HEK293 (cell line): ENCODE measurements around the gene CAMK2N1.

ENCODE experiments used
- EGR2 ChIP-seq: fragments of 450-650 bp; formaldehyde crosslinking; IDR thresholded peaks from 2 replicates; pipeline ENCODE4 v1.5.1; 2016; ENCODE audit warnings: low read depth, missing biosample characterization, missing genetic modification characterization
- GLIS1 ChIP-seq: fragments of 450-650 bp; formaldehyde crosslinking; IDR thresholded peaks from 2 replicates; pipeline ENCODE4 v1.5.1; 2016; ENCODE audit warnings: missing biosample characterization, missing genetic modification characterization
- GLIS2 ChIP-seq: fragments of 450-650 bp; formaldehyde crosslinking; IDR thresholded peaks from 2 replicates; pipeline ENCODE4 v1.5.1; 2016; ENCODE audit warnings: missing biosample characterization, missing genetic modification characterization
- KLF8 ChIP-seq: fragments of 450-650 bp; formaldehyde crosslinking; IDR thresholded peaks from 2 replicates; pipeline ENCODE4 v1.5.1; 2016; ENCODE audit warnings: missing biosample characterization, missing genetic modification characterization
- MEIS1 ChIP-seq: sonication (generic); formaldehyde crosslinking; IDR thresholded peaks from 2 replicates; pipeline ENCODE4 v1.8.1; 2022; ENCODE audit warnings: missing genetic modification reagents, mild to moderate bottlenecking, borderline replicate concordance
- MZF1 ChIP-seq: fragments of 450-650 bp; formaldehyde crosslinking; IDR thresholded peaks from 2 replicates; pipeline ENCODE4 v1.5.1; 2017; ENCODE audit warnings: missing biosample characterization, missing genetic modification characterization, borderline replicate concordance
- SCRT1 ChIP-seq: fragments of 450-650 bp; formaldehyde crosslinking; IDR thresholded peaks from 2 replicates; pipeline ENCODE4 v1.5.1; 2016; ENCODE audit warnings: missing biosample characterization, missing genetic modification characterization, borderline replicate concordance
- ZBTB17 ChIP-seq: fragments of 450-650 bp; formaldehyde crosslinking; IDR thresholded peaks from 2 replicates; pipeline ENCODE4 v1.5.1; 2016; ENCODE audit warnings: missing biosample characterization, missing genetic modification characterization
- ZNF169 ChIP-seq: fragments of 450-650 bp; formaldehyde crosslinking; IDR thresholded peaks from 2 replicates; pipeline ENCODE4 v1.5.1; 2016; ENCODE audit warnings: missing biosample characterization, missing genetic modification characterization
- ZNF2 ChIP-seq: fragments of 450-650 bp; formaldehyde crosslinking; IDR thresholded peaks from 2 replicates; pipeline ENCODE4 v1.5.1; 2016; ENCODE audit warnings: missing biosample characterization, missing genetic modification characterization
- ZNF211 ChIP-seq: fragments of 450-650 bp; formaldehyde crosslinking; IDR thresholded peaks from 2 replicates; pipeline ENCODE4 v1.5.1; 2016; ENCODE audit warnings: low read depth, missing biosample characterization, missing genetic modification characterization
- ZNF274 ChIP-seq, 2 experiments: fragments of 200-500 bp in 1 of 2; fragments of 450-650 bp in 1 of 2; sonication (Bioruptor generic) in 1 of 2; formaldehyde crosslinking in 1 of 2; IDR thresholded peaks; 2 replicates each; pipeline versions ENCODE4 v1.5.1 to v1.6.1; 2014 to 2016; ENCODE audit warnings: borderline replicate concordance in 1 of 2, inconsistent platforms in 1 of 2, low read length in 1 of 2, missing biosample characterization in 1 of 2, missing genetic modification characterization in 1 of 2
- ZNF335 ChIP-seq: fragments of 450-650 bp; formaldehyde crosslinking; conservative IDR thresholded peaks from 2 replicates; pipeline ENCODE4 v1.5.1; 2016; ENCODE audit warnings: missing biosample characterization, missing genetic modification characterization
- ZNF366 ChIP-seq: fragments of 450-650 bp; formaldehyde crosslinking; conservative IDR thresholded peaks from 2 replicates; pipeline ENCODE4 v1.5.1; 2016; ENCODE audit warnings: missing biosample characterization, missing genetic modification characterization
- ZNF394 ChIP-seq: fragments of 450-650 bp; formaldehyde crosslinking; IDR thresholded peaks from 2 replicates; pipeline ENCODE4 v1.5.1; 2016; ENCODE audit warnings: missing biosample characterization, missing genetic modification characterization, mild to moderate bottlenecking, moderate library complexity, borderline replicate concordance
- ZNF404 ChIP-seq: fragments of 450-650 bp; formaldehyde crosslinking; IDR thresholded peaks from 2 replicates; pipeline ENCODE4 v1.5.1; 2017; ENCODE audit warnings: missing biosample characterization, missing genetic modification characterization
- ZNF654 ChIP-seq: fragments of 450-650 bp; formaldehyde crosslinking; IDR thresholded peaks from 2 replicates; pipeline ENCODE4 v1.5.1; 2016; ENCODE audit warnings: low read depth, missing biosample characterization, missing genetic modification characterization
- ZNF660 ChIP-seq: fragments of 450-650 bp; IDR thresholded peaks from 2 replicates; pipeline ENCODE4 v1.5.1; 2018; ENCODE audit warnings: missing biosample characterization, mild to moderate bottlenecking, missing genetic modification characterization
- ZNF677 ChIP-seq: fragments of 450-650 bp; IDR thresholded peaks from 2 replicates; pipeline ENCODE4 v1.5.0; 2018; ENCODE audit warnings: missing biosample characterization, mild to moderate bottlenecking, missing genetic modification characterization, moderate library complexity
- ZNF707 ChIP-seq: fragments of 450-650 bp; formaldehyde crosslinking; IDR thresholded peaks from 2 replicates; pipeline ENCODE4 v1.5.1; 2016; ENCODE audit warnings: missing biosample characterization, missing genetic modification characterization
- ZNF747 ChIP-seq: fragments of 450-650 bp; formaldehyde crosslinking; IDR thresholded peaks from 2 replicates; pipeline ENCODE4 v1.5.1; 2016; ENCODE audit warnings: missing biosample characterization, missing genetic modification characterization
- ZSCAN16 ChIP-seq: fragments of 450-650 bp; formaldehyde crosslinking; IDR thresholded peaks from 2 replicates; pipeline ENCODE4 v1.5.1; 2016; ENCODE audit warnings: missing biosample characterization, missing genetic modification characterization
- TF ChIP-seq, protein P1 (sequence below): fragments of 450-650 bp; formaldehyde crosslinking; IDR thresholded peaks from 2 replicates; pipeline ENCODE4 v1.5.1; 2016; ENCODE audit warnings: missing biosample characterization, missing genetic modification characterization
- TF ChIP-seq, protein P2 (sequence below): fragments of 450-650 bp; formaldehyde crosslinking; IDR thresholded peaks from 2 replicates; pipeline ENCODE4 v1.5.1; 2016; ENCODE audit warnings: missing biosample characterization, missing genetic modification characterization
- TF ChIP-seq, protein P3 (sequence below): fragments of 450-650 bp; formaldehyde crosslinking; IDR thresholded peaks from 2 replicates; pipeline ENCODE4 v1.5.1; 2016; ENCODE audit warnings: missing biosample characterization, missing genetic modification characterization
- TF ChIP-seq, protein P4 (sequence below): fragments of 450-650 bp; formaldehyde crosslinking; IDR thresholded peaks from 2 replicates; pipeline ENCODE4 v1.5.1; 2016; ENCODE audit warnings: missing biosample characterization, missing genetic modification characterization
- TF ChIP-seq, protein P5 (sequence below): fragments of 450-650 bp; formaldehyde crosslinking; IDR thresholded peaks from 2 replicates; pipeline ENCODE4 v1.5.1; 2017; ENCODE audit warnings: missing biosample characterization, missing genetic modification characterization
- TF ChIP-seq, protein P6 (sequence below): fragments of 450-650 bp; formaldehyde crosslinking; IDR thresholded peaks from 2 replicates; pipeline ENCODE4 v1.5.1; 2016; ENCODE audit warnings: missing biosample characterization, missing genetic modification characterization, borderline replicate concordance

Gene CAMK2N1

DNA sequence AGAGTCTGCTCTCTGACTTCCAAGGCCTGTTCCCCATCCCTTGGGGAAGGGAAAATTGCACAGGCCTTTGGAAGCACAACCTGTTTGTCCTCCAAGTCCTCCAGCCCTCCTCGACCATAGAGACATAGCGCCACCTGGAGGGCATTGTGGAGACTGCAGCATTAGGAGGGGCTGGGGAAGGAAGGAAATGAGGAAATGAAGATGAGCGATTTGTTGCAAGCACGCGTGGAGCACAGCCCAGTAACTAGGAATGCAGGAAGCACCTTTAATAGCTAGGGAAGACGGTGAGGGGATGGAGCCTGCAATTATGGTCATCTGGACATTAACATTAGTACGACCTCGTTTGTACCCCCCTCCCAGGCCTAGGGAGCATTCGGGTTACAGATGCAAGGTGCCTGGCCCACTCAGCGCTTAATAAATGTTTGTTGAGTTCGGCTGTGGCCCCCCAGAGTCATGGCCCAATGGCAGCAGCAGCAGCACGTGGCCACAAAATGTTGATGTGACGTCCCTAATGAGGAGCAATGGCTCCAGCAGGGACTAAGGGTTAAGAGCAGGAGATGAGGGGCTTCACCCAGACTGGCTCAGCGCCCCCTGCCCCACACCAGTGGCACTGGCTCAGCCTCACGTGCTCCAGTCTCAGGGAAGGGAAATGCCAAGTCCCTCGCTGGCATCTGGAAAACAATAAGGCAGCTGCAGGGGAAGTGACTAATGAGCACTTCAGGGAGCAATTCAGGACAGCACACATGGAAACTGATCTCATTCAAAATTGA lies 8.0 kb upstream of the CAMK2N1 start (continued):
- TF ChIP-seq, protein P1, sequence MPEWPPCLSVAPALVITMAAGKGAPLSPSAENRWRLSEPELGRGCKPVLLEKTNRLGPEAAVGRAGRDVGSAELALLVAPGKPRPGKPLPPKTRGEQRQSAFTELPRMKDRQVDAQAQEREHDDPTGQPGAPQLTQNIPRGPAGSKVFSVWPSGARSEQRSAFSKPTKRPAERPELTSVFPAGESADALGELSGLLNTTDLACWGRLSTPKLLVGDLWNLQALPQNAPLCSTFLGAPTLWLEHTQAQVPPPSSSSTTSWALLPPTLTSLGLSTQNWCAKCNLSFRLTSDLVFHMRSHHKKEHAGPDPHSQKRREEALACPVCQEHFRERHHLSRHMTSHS: no peak
- TF ChIP-seq MEIS1 (CRISPR knock-in tag) (no peak), ZNF707 (tag by site-specific recombination) (no peak), ZNF274 (IDR thresholded peaks at IDR 0.05; ENCODE audit: low read length) (no peak), ZNF274 (tag by site-specific recombination; IDR thresholded peaks at IDR 0.05; ENCODE audit: borderline replicate concordance) (no peak), ZNF404 (tag by site-specific recombination) (no peak), ZNF394 (tag by site-specific recombination) (no peak), ZBTB17 (tag by site-specific recombination) (peak; percentile 72), KLF8 (tag by site-specific recombination) (no peak), ZNF654 (tag by site-specific recombination) (peak; percentile 92), EGR2 (tag by site-specific recombination) (no peak), ZNF660 (tag by site-specific recombination) (0 out of 2 replicates have a peak, but pooled peaks have one; percentile 42), GLIS2 (peak; percentile 34; the same call in 1 of the 2 replicates), GLIS1 (tag by site-specific recombination) (peak; percentile 53), MZF1 (tag by site-specific recombination) (peak; percentile 100), ZNF335 (peak; percentile 53), ZNF747 (no peak), SCRT1 (peak; percentile 98), ZNF169 (no peak), ZNF366 (peak; percentile 86), ZSCAN16 (tag by site-specific recombination) (no peak), ZNF677 (tag by site-specific recombination) (no peak), ZNF2 (tag by site-specific recombination) (0 out of 2 replicates have a peak, but pooled peaks have one; percentile 80), ZNF211 (tag by site-specific recombination) (no peak)
- TF ChIP-seq, protein P2, sequence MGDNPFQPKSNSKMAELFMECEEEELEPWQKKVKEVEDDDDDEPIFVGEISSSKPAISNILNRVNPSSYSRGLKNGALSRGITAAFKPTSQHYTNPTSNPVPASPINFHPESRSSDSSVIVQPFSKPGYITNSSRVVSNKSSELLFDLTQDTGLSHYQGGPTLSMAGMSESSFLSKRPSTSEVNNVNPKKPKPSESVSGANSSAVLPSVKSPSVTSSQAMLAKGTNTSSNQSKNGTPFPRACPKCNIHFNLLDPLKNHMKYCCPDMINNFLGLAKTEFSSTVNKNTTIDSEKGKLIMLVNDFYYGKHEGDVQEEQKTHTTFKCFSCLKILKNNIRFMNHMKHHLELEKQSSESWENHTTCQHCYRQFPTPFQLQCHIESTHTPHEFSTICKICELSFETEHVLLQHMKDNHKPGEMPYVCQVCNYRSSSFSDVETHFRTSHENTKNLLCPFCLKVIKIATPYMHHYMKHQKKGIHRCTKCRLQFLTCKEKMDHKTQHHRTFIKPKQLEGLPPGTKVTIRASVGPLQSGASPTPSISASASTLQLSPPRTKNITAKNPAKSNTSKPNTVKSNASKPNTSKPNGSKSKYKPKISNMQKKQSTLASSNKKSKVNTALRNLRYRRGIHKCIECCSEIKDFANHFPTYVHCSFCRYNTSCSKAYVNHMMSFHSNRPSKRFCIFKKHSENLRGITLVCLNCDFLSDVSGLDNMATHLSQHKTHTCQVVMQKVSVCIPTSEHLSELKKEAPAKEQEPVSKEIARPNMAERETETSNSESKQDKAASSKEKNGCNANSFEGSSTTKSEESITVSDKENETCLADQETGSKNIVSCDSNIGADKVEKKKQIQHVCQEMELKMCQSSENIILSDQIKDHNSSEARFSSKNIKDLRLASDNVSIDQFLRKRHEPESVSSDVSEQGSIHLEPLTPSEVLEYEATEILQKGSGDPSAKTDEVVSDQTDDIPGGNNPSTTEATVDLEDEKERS (tag by site-specific recombination): no peak
- TF ChIP-seq, protein P3, sequence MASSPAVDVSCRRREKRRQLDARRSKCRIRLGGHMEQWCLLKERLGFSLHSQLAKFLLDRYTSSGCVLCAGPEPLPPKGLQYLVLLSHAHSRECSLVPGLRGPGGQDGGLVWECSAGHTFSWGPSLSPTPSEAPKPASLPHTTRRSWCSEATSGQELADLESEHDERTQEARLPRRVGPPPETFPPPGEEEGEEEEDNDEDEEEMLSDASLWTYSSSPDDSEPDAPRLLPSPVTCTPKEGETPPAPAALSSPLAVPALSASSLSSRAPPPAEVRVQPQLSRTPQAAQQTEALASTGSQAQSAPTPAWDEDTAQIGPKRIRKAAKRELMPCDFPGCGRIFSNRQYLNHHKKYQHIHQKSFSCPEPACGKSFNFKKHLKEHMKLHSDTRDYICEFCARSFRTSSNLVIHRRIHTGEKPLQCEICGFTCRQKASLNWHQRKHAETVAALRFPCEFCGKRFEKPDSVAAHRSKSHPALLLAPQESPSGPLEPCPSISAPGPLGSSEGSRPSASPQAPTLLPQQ: 0 out of 2 replicates have a peak, but pooled peaks have one; percentile 21
- TF ChIP-seq, protein P4, sequence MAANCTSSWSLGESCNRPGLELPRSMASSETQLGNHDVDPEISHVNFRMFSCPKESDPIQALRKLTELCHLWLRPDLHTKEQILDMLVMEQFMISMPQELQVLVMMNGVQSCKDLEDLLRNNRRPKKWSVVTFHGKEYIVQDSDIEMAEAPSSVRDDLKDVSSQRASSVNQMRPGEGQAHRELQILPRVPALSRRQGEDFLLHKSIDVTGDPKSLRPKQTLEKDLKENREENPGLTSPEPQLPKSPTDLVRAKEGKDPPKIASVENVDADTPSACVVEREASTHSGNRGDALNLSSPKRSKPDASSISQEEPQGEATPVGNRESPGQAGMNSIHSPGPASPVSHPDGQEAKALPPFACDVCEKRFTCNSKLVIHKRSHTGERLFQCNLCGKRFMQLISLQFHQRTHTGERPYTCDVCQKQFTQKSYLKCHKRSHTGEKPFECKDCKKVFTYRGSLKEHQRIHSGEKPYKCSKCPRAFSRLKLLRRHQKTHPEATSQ (tag by site-specific recombination): no peak
- TF ChIP-seq, protein P5, sequence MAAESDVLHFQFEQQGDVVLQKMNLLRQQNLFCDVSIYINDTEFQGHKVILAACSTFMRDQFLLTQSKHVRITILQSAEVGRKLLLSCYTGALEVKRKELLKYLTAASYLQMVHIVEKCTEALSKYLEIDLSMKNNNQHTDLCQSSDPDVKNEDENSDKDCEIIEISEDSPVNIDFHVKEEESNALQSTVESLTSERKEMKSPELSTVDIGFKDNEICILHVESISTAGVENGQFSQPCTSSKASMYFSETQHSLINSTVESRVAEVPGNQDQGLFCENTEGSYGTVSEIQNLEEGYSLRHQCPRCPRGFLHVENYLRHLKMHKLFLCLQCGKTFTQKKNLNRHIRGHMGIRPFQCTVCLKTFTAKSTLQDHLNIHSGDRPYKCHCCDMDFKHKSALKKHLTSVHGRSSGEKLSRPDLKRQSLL: no peak
- TF ChIP-seq, protein P6, sequence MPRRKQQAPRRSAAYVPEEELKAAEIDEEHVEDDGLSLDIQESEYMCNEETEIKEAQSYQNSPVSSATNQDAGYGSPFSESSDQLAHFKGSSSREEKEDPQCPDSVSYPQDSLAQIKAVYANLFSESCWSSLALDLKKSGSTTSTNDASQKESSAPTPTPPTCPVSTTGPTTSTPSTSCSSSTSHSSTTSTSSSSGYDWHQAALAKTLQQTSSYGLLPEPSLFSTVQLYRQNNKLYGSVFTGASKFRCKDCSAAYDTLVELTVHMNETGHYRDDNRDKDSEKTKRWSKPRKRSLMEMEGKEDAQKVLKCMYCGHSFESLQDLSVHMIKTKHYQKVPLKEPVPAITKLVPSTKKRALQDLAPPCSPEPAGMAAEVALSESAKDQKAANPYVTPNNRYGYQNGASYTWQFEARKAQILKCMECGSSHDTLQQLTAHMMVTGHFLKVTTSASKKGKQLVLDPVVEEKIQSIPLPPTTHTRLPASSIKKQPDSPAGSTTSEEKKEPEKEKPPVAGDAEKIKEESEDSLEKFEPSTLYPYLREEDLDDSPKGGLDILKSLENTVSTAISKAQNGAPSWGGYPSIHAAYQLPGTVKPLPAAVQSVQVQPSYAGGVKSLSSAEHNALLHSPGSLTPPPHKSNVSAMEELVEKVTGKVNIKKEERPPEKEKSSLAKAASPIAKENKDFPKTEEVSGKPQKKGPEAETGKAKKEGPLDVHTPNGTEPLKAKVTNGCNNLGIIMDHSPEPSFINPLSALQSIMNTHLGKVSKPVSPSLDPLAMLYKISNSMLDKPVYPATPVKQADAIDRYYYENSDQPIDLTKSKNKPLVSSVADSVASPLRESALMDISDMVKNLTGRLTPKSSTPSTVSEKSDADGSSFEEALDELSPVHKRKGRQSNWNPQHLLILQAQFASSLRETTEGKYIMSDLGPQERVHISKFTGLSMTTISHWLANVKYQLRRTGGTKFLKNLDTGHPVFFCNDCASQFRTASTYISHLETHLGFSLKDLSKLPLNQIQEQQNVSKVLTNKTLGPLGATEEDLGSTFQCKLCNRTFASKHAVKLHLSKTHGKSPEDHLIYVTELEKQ (tag by site-specific recombination): no peak
